ENCODE results near the gene RAMP3.
"Not testable (repeated sequence)": the region's sequence is repeated elsewhere in the genome, so short reads cannot be mapped to it uniquely, and the experiment has no call there.

Gene RAMP3

DNA sequence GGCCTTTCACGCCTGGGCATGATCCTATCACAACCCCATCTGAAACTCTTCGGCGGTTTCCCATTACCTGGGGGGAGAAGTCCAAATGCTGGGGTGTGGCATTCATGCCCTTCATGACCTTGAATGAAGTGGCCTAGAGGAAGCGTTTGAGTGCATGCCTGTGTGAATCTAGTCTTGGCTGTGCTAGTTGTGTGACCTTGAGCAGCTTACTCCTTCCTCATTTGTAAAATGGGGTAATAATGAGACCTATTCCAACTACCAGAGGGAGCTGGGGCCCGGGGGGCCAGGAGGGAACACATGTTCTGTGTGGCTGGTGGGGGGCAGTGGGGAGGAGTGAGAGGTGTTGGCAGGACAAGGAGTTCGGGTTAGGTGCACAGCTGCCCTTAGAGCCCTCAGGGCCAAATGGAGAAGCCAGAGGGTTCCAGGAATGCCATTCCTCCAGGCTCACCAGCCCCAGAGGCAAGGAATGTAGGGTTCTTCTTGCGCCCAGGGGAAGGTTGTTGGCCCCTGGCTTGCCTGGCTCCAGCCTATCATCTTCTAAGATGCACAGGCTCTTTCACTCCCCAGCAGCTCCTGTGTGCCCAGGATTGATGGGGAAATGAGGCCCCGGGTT lies 24.8 kb upstream of the RAMP3 start:
- DNase-seq = no peak

DNA sequence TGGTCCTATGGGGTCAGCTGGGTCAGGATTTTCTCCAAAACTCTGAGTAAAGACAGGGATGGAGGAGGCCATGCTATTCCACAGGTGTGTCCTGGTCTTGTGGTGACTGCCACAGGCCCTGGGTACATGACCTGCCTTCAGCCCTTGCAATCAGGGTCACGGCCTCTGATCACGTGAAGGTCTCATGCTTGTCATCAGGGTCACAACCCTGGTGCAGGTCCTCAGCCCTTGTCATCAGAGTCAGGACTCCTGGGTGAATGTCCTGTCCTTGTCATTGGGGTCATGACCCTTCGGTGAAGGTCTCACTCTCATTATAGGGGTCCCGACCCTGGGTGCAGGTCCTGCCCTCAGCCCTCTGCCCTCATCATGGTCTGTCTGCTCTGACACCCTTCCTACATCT lies 24.2 kb upstream of the RAMP3 start:
- no peak for DNase-seq

DNA sequence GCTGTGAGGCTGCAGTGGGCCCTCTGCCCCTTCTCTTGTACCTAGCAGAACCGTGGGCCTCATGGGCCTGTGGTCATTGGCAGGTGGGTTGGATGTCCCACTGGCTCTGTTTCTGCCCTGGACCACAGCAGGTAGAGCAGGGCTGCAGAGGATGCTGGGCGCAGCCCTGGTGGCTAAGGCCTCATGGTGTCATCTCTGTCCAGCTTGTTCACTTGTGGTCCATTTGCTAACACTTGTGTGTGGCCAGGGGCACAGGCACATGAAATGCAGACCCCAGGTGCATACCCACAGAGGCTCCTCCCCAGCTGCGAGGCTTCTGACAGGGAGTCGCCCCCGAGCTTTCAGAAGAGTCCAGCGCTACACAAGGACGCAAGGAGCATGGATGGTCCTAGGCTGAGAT lies 23.7 kb upstream of the RAMP3 start:
- DNase-seq = no peak

DNA sequence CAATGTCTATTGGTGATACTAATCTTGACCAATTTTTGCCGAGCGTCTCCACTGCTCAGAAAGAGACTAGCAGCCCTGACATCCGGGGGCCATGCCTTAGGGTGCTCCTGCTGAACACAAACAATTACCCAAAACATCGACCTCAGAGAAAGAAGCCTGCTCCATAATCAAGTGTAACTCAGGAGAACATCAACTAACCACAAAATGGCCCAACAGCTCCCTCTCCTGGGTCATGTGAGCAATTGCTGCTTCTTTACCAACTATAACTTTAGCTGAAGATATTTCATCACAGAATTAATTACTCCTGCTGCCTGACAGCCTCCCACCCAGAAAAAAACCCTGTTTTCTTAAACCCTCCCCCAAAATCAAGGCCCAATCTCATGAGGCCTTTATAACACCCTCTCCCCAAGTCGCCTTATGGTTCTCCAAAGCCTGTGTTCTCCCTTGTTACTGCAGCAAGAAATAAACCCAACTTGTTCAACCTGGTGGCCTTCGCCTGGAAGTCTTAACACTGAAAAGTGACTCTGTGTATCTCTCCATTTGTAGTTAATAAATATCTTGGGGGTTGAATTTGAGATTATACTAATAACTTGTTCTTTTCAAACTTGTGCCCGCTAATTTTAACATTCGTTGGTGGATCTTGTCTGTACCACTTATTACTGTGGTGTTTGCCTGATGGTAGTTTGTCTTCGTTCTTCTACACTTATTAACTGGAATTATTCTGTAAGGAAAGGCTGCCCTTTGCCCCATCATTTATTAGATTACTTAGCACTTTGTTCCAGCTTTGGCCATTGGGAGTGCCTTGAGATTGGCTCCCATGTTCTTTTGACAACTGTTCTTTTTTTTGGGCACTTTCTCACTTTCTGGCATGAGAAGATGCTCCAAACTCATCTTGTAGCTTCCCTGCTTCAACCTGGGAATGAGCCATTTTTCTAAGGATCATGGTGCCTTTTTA lies 21.2 kb upstream of the RAMP3 start:
- peak; percentile 74 for DNase-seq

DNA sequence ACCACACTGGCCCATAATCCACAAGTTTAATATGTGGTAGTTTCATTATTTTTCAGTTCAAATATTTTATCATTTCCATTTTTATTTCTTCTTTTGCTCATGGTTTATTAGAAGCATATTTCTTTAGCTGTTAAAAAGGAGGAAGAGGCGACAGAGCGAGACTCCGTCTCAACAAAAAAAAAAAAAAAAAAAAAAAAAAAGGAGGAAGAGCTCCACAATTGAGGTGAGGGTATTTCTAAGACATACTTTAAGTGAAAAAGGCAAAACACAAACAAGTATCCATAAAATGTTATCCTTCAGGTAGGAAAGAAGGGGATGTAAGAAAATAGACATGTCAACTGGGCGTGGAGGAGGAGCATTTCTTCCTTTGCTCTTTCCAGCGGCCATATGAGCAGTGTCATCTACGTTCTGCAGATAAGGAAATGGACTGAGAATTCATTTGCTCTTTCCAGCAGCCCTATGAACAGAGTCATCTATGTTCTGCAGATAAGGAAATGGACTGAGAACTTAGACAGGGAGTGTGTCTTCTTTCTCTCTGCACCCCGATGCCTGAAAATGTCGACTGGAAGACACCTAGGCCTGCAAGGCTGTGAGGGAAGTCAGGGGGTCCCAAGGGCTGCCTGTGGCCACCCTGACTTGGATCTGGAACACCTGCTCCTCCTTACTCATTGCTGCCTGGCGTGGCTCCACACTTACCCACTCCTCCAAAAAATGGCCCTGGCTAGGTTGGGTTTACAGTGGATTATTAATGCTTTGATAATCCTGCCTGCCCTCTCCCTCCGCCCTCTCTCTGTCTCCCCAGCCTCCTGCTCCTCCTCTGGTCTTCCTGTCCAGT lies 18.9 kb upstream of the RAMP3 start:
- DNase-seq = no peak

DNA sequence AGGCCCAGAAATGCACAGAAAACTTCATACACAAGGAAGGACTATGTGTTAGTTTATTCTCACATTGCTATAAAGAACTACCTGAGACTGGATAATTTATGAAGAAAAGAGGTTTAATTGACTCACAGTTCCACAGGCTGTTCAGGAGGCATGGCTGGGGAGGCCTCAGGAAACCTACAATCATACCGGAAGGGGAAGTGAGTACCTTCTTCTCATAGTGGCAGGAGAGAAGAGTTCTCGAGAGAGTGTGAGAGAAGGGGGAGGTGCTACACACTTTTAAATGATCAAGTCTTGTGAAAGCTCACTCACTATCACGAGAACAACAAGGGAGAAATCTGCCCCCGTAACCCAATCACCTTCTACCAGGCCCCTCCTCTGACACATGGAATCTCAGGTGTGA lies 16.8 kb upstream of the RAMP3 start:
- no peak for DNase-seq

DNA sequence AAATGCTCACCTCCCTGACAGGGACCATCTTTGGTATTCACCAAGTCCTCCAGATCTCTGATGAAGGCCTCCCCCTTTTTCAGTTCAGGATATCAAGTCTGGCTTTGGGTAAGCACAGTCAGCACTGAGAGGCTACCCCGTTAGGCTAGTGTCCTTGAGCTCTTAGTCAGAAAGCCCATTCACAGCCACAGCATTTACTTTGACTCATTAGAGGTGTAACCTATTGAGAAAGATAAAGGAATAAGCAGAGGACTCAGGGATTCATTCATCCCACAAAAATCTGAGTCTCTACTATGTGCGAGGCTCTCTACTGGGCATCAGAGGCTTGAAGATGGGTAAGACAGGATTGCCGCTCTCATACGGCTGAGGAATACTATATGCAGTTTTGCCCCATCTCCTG lies 14.0 kb upstream of the RAMP3 start:
- DNase-seq = no peak

DNA sequence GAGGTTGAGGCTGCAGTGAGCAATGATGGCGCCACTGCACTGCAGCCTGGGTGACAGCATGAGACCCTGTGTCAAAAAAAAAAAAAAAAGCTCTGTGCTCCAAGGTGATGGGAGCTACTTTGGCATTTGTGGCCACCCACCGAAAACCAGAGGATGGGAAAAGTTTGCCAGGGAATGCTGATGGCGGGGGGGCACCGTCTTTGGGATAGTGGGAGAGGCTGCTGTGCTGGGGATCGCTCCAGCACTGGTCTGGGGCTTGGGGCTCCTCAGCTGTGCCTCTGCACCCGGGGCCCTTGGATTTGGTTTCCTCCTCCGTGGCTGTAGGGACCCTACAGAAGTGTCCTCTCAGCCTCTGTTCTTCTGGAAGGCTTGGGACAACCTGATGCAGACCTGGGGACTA lies 11.7 kb upstream of the RAMP3 start:
- DNase-seq = no peak

DNA sequence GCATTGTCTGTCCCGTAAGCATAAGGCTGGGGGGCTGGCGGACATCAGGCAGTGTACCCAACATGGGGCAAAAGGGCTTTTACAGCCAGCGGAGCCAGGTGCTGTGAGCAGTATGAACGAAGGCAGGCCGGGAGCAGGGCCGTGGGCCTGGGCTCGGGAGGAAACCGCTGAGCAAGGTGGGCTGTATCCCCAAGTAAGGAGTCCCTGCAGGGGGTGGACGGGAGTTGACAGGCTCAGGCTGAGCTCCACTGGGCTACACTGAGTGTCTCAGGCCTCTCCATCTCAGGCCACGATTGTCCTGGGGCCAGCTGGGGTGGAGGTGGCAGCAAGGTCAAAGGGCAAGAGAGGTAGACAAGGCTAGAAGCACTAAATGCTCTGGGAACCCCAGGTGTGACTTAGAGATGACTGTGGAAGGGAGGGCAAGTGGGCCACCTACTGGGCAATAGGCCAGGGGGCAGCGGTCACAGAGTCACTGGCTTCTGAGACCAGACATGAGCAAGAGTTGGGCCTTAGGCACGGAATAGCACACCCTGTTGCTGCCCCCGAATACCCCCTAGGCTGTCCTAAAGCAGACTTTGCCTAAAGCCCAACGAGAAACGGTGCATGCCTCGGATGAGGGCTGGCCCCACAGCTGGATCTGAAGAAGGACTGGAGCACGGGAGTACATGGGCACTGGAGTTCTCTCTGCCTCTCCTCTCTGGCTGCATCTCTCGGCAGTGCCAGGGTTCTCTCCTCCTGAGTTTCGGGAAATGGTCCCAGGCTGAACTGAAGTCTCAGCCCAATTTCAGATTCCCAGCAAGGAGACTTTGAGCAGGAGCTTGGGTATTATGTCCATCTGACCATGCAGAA lies 10.8 kb upstream of the RAMP3 start:
- DNase-seq = no peak

DNA sequence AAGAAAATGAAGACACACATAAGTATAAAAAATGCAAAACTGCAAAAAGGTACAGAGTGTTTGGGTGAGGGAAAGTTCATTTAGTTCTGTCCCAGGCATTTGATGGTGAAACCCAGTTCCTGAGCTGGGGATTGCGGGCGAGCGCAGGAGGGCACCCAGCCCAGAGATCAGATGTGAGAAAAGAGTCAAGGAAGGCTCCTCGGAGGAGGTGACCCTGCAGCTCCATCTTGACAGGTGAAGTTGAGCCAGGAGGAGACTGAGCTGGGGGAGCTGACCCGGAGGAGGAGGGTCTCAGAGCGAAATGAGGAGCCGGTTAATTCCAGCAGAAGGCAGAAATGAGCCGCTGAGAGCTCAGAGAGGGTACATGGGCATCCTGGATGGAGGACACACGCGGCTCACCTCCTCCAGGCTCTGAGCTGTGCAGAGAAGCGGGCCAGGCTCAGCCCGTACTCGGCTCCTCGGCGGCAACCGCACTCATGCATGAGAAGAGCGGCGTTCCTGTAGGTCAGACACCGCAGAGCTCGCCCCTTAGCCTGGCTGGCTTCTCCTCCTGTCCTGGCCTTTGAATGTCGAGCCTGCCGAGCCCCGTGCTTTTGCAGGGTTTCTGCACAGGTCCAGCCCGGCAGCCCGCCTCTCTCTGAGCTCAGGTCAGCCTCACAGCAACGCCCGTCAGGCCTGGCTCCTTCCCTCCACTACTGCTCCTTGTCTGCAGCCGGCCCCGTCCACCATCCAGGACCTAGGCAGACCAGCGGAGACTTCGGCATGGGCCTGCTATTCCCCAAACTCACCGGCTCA lies 9.5 kb upstream of the RAMP3 start:
- no peak for DNase-seq

DNA sequence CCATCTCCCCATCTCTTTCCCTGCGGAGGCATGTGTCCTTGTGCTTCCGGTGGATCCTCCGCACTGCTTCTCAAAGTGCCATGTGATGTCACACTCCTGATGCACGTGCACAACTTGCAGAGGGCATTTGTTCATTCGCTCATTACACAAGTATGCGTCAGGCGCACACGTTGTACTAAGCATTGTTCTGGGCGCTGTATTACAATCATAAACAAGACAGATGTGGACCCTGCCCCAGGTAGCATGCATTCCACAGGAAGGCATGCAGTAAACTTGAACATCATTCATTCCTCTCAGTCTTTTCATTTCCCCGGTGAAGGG lies 9.0 kb upstream of the RAMP3 start:
- DNase-seq = no peak

DNA sequence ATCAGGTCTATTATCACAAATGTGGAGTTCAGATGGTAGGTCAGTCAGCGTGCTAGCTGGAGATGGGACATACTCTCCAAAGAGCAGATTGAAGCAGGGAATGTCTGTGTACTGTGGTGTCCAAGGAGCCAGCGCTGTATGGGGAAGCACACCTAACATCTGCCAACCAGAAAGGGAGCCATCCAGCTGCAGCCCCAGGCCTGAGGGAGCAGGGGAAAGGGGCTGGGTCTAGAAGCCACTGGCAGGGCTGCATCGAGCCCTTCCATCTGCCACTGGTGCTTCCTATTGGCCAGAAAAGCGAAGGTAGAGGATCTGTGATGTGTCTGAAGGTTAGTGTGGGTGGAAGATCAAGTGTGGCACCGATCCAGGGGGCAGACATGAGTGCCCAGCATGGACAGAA lies 8.0 kb upstream of the RAMP3 start:
- no peak for DNase-seq

DNA sequence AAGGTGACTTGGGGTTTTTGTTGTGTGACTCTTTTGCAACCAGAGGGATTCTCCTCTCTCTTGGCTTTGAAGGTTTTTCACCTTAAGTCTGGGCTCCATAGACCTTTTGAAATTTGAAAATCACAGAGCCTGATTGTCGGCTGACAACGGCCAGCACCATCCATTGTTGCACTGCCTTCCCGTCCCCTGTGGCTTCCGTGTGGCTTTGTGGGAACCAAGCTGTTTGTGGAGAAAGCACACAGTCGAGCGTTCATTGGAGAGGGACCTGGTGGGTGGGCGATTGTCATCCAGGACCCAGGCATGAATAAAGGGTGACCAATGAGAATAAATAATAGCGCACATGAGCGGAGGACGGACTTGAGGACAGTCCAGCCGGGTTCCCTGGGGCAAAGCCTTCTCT lies 7.4 kb upstream of the RAMP3 start:
- DNase-seq = no peak

DNA sequence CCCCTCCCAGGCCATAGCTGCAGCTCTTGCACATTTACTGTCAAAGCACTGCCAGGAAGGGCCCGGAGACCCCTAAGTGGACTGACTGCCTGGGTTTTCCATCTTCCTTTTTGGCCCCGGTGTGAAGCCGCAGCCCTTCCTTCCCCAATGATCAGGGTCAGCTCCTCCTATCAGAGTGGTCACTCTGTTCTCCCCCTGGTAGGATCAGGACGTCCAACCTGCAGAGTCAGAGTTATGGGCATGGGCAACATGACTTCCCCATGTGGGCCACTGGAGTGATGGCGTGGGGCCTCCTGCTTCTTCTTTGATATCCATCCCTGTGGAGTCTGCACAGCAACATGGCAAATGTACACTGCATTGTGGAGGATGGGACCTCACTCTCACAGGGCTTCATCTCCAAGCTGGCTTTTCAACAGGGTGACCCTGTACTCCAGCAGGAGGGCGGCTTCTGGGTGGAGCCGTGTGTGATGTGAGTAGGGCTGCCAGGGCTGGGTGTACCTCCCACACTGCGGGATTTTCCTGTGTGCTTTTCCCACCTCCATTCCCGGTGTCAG lies 6.4 kb upstream of the RAMP3 start:
- DNase-seq = no peak

DNA sequence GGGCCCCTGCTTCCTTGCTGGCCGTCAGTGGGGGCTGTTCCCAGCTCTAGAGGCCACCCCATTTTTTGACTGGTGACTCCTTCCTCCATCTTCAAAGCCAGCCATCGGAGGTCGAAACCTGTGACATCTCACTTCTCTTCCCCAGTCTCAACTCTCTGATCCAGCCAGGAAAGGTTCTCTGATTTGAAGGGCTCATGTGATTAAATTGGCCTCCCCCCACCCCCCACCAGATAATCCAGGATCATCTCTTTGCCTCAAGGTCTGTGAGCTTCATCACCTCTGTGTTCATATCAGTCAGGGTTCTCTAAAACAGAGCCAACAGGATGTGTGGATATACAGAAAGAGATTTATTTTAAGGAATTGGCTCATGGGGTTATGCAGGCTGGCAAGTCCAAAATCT lies 5.6 kb upstream of the RAMP3 start:
- DNase-seq = no peak

DNA sequence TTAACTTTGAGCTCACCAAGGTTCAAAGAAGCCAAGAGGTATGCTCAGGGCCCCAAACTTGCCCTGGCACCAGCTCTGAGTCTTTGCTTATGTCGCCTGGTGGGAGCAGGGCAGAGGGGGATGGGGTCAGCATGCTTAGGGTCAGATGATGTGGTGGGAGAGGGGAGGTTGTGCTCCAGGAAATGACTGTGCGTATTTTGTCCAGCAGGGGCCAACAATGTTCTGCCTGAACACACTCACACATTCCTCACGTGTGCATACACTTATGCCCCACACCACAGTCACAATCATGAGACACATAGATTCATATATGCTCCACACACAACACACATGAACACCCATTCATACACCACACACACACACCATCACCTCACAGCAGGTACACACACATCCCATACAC lies 4.4 kb upstream of the RAMP3 start:
- DNase-seq = no peak

DNA sequence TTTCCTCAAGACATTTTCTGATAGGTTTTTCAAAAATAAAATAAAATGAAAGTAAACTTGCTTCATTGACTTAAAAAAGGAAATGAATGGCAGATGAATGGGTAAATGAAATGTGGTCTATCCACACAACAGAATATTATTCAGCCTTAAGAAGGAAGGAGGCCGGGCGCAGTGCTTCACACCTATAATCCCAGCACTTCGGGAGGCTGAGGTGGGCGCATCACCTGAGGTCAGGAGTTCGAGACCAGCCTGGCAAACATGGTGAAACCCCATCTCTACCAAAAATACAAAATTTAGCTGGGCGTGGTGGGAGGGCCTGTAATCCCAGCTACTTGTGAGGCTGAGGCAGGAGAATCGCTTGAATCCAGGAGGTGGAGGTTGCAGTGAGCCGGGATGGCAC lies 3.7 kb upstream of the RAMP3 start:
- DNase-seq = not testable (repeated sequence)

DNA sequence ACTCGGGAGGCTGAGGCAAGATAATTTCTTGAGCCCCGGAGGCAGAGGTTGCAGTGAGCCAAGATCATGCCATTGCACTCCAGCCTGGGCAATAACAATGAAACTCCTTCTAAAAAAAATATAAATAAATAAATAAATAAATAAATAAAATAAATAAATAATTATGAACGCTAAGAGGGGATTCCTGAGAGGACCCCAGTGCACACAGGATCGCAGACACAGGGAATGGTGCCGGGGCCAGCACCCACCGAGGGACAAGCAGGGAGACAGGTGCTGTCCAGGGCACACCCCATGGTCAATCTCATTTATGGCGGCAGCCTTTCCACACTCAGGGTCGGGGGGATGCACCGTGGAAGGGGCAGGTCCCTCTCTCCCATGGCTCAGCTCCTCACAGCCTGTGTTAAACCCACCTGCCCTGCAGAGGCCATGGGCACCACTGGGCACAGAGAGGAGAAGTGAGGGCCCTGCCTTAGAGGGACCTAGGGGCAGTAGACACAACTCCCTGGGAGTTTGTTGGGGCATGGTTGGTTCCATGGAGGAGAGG lies 2.2 kb upstream of the RAMP3 start:
- DNase-seq = no peak

DNA sequence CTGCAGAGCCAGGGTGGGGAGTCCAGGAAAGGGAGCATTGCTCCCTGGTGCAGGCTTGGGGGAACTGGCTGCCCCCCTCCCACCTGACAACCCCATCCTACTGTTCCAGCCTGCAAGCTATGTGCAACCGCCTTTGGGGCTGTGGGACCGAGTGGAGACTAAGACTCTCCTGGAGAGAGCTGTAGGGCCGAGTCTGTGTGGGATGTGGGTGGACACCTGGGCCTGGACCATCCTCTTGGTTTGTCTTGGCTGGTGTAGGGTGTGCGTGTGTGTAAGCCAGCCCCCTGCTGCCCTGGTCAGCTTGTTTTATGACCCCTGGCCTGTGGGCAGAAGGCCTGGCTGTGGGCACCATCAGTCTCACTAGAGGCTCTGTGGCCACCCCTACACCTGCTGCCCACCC lies 1.6 kb upstream of the RAMP3 start:
- no peak for DNase-seq

DNA sequence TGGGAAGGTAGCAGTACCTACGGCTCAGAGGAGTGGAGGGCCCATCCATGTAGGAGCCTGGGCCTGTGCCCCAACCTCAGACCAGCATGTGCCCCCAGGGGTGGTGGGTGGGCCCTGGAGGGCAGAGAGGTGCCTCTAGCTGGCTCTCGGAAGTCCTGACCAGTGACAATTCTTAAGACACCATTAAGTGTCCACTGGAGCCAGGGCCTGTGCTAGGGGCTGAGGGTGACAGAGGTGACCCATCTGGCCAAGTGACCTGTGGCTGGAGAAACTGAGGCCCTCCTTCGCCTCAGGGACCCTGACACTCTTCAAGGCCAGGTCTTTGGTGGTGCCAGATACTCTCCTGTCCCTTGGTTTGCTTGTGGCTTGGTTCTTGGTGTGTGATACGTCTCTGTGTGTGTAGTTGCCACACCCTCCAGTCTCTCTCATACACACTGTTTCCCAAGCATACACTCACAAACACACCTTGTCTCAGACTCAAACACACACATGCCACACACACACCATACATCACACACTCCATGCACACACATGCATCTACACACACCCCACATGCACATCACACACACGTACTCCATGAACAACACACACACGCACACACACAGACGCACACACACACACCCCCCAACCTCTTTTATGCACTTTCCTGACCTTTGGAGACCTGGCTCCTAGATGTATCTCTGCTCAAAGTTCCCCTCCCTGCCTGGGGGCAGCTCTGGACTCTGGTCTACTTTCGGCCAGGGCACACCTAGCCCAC lies 897 bp upstream of the RAMP3 start:
- no peak for DNase-seq

DNA sequence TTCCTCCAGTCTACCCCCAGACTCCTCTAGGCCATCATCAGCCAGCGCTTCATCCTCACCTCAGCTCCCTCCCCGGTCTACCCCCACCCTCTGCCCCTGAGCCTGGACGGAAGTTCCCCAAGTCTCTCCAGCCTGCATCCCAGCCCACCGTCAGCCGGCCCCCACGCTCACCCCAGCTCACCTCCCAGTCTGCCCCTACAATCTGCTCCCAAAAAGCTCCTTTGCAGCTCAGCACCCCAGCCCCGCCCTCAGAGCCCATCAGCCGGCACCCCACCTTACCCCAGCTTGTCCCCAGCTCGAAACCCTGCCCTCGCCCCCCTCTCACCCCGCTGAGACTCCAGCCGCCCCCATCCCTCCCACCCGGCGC lies 322 bp upstream of the RAMP3 start:
- no peak for DNase-seq

Measured in stimulated activated CD8-positive, alpha-beta memory T cell treated with anti-CD3 and anti-CD28 coated beads, Interleukin-4, amount 100 ng/mL, for 48 hours (primary cell).